Measurements from ENCODE around the gene PRIM2.

DNA sequence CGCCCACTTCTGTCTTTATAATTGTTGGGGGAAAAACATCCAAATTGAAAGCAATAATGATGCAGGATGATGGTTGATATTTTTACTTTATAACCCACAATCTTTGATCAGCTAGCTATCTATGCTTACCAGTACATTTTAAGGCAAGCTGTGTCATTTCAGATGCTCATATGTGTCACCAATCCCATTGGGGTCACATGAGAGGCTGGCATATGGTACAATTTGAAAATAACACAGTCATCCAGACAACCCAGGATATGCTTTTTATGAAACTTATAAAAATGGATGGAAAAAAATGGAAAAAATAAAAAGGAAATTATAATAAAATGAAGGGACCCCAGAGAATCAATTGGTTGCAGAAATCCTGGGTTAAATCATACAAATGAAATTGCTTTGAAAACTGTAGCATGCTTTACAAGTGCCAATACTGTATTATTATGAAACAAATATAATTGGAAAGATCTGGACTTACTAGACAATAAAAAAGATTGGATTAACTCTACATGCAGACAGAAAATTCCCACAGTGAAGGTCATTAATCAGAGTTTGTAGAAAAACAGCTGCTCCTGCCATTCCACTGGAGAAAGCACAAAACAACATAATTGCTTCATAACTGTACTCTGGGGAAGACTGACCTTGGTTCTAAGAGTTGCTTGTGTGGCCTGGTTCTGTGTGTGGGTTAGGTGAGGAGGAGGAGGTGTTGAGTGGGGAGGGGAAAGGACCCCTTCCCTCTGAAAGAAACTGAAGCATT, 13.3 kb upstream of the PRIM2 start:
- TF ChIP-seq, protein P1, sequence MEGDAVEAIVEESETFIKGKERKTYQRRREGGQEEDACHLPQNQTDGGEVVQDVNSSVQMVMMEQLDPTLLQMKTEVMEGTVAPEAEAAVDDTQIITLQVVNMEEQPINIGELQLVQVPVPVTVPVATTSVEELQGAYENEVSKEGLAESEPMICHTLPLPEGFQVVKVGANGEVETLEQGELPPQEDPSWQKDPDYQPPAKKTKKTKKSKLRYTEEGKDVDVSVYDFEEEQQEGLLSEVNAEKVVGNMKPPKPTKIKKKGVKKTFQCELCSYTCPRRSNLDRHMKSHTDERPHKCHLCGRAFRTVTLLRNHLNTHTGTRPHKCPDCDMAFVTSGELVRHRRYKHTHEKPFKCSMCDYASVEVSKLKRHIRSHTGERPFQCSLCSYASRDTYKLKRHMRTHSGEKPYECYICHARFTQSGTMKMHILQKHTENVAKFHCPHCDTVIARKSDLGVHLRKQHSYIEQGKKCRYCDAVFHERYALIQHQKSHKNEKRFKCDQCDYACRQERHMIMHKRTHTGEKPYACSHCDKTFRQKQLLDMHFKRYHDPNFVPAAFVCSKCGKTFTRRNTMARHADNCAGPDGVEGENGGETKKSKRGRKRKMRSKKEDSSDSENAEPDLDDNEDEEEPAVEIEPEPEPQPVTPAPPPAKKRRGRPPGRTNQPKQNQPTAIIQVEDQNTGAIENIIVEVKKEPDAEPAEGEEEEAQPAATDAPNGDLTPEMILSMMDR (IDR thresholded peaks at IDR 0.05), result no peak
- peak in 1 of 3 donors; percentile 31 for TF ChIP-seq POLR2AphosphoS5 (IDR thresholded peaks at IDR 0.05)
